ENCODE data around the gene USP12.
"Not testable (repeated sequence)": the region's sequence is repeated elsewhere in the genome, so short reads cannot be mapped to it uniquely, and the experiment has no call there.

Gene USP12

GRCh38 chr13:27080018-27080948 lies 91.3 kb downstream of the USP12 start:
- Histone ChIP-seq H3K27me3 (ENCODE audit: insufficient read depth, low read depth, severe bottlenecking) (no peaks in the 10 kb centered on the region), H3K27ac (no peak overlapping the region), H3K36me3 (peaks cover 6% of the 10 kb centered on the region), H3K9me3 (ENCODE audit: severe bottlenecking) (no peaks in the 10 kb centered on the region), H3K4me3 (ENCODE audit: low read depth, low read length) (no peak overlapping the region)
- no peak for TF ChIP-seq CTCF (IDR thresholded peaks at IDR 0.05; ENCODE audit: low read depth, low read length)
- DNase-seq: no peak

- Histone ChIP-seq H3K27ac (no peak overlapping the region), H3K27me3 (ENCODE audit: insufficient read depth, low read depth, severe bottlenecking) (no peaks in the 10 kb centered on the region), H3K4me3 (ENCODE audit: low read depth, low read length) (no peak overlapping the region), H3K36me3 (peaks cover 13% of the 10 kb centered on the region), H3K9me3 (ENCODE audit: severe bottlenecking) (no peaks in the 10 kb centered on the region)
- DNase-seq: no peak
- no peak for TF ChIP-seq CTCF (IDR thresholded peaks at IDR 0.05; ENCODE audit: low read depth, low read length)
Measured at GRCh38 chr13:27079421-27079958, 92.1 kb downstream of the USP12 start.

DNA sequence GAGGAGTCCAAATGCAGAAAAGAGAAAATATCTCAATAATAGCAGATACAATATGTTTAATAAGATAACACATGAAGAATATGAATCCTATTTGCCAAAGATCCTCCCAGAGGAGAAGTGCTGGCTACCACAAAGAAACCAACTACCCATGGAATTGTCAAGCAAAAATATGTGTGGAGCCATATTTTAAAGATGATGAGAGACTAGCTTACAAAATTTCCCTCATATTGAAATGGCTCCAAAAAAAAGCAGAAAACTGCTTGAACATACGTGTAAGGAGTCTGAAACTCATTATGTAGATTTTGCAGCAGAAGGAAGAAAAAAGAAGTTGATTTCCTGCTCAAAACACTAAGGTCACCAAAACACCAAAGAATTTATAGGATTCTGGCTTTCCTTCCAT lies 94.2 kb downstream of the USP12 start:
- no peak for TF ChIP-seq CTCF (IDR thresholded peaks at IDR 0.05; ENCODE audit: low read depth, low read length)
- no peak overlapping the region for H3K27ac ChIP-seq
- no peak overlapping the region for H3K4me3 ChIP-seq (ENCODE audit: low read depth, low read length)
- H3K9me3 ChIP-seq (ENCODE audit: severe bottlenecking): no peaks in the 10 kb centered on the region
- peaks cover 23% of the 10 kb centered on the region for H3K36me3 ChIP-seq
- no peak for DNase-seq
- no peaks in the 10 kb centered on the region for H3K27me3 ChIP-seq (ENCODE audit: insufficient read depth, low read depth, severe bottlenecking)

- H3K27ac ChIP-seq: no peak overlapping the region
- TF ChIP-seq CTCF (IDR thresholded peaks at IDR 0.05; ENCODE audit: low read depth, low read length): no peak
- no peaks in the 10 kb centered on the region for H3K9me3 ChIP-seq (ENCODE audit: severe bottlenecking)
Measured at GRCh38 chr13:27076421-27076820, 95.2 kb downstream of the USP12 start.

GRCh38 chr13:27073186-27073585 lies 98.4 kb downstream of the USP12 start:
- no peaks in the 10 kb centered on the region for H3K27me3 ChIP-seq (ENCODE audit: insufficient read depth, low read depth, severe bottlenecking)
- no peak overlapping the region for H3K4me3 ChIP-seq (ENCODE audit: low read depth, low read length)
- no peak overlapping the region for H3K27ac ChIP-seq
- no peak for DNase-seq
- H3K36me3 ChIP-seq: peaks cover 34% of the 10 kb centered on the region
- no peaks in the 10 kb centered on the region for H3K9me3 ChIP-seq (ENCODE audit: severe bottlenecking)
- no peak for TF ChIP-seq CTCF (IDR thresholded peaks at IDR 0.05; ENCODE audit: low read depth, low read length)

More at GRCh38 chr13:27076421-27076820, 95.2 kb downstream of the USP12 start:
- Histone ChIP-seq H3K4me3 (ENCODE audit: low read depth, low read length) (no peak overlapping the region), H3K27me3 (ENCODE audit: insufficient read depth, low read depth, severe bottlenecking) (no peaks in the 10 kb centered on the region), H3K36me3 (peaks cover 24% of the 10 kb centered on the region)
- DNase-seq: no peak

- not testable (repeated sequence) for H3K27ac ChIP-seq; DNase-seq; H3K9me3 ChIP-seq (ENCODE audit: severe bottlenecking); H3K27me3 ChIP-seq (ENCODE audit: insufficient read depth, low read depth, severe bottlenecking); H3K4me3 ChIP-seq (ENCODE audit: low read depth, low read length)
- H3K36me3 ChIP-seq: peaks cover 13% of the 10 kb centered on the region
Measured at GRCh38 chr13:27066123-27066522, 105.5 kb downstream of the USP12 start.
